Urothelium cell line (cell line): ENCODE results near the gene GNPDA1.
"Not testable (repeated sequence)": the region's sequence is repeated elsewhere in the genome, so short reads cannot be mapped to it uniquely, and the experiment has no call there.

Experiments used
- DNase-seq: peaks from one replicate; pipeline ENCODE4 v3.0.0; 2011; ENCODE audit warnings: low spot score, mixed read lengths
- FAIRE-seq: peaks from 2 replicates; lab custom pipeline; 2011; peaks lifted over from hg19 to GRCh38; lab: Jason Lieb, UNC

The GNPDA1 gene

DNA sequence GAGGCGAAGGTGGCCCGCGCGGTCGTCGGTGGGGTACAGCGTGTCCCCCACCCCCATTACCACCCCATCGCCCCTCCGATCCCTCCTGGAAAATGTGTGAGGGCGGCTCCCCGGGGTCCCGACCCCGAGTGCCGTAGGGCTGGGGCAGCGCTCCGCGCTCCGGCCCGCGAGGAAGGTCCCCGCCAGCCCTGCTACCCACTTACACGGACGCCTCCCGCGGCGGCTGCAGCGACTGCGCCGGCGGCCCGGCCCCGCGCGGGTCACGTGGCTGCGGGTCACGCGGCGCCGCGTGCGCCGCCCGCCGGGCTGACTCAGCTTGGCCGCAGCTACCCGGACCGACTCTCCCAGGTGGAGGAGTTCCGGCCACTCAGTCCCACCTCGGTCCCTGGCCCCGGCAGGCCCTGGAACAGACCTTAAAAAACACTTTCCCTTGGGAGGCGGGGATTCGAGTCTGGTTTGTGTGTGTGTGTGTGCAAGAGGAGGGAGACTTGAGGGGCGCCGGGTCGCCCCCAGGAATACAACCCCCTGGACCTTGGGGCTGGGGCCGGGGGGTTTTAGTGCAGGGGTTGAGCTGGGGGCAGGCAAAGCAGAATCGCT lies at the start of gene GNPDA1:
Gene GNPDA1, minus strand, starts transcription at position 236 of the 597 bp plus-strand sequence. CDS start 992 bp downstream, outside the sequence.
- FAIRE-seq: no peak
- DNase-seq: peak; percentile 91

DNA sequence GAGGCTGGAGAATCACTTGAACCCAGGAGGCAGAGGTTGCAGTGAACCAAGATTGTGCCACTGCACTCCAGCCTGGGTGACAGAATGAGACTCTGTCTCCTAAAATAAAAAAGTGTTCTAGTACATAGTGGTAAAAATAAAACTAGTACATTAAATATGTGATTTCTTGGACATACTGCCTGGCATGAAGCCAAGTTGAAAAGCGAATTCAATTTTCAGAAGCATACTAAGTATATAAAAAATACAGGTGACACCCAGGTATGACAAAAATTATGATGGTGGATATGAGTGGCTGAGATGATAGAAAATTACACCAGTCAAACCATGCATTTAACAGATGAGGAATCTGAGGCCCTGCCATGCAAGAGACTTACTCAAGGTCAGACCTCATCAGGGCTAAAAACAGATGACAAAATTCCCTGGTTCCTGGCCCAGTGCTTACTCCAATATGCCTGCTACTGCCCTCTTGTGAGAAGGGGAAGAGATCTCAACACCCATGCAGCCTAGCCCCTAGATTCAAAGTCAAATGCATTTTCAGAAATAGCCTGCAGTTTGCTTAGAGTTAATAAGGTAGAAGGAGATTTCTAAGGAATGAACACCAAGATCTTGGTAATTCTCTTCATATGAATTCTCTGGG lies 46.6 kb upstream of the GNPDA1 start:
- DNase-seq (no peak), FAIRE-seq (no peak)

DNA sequence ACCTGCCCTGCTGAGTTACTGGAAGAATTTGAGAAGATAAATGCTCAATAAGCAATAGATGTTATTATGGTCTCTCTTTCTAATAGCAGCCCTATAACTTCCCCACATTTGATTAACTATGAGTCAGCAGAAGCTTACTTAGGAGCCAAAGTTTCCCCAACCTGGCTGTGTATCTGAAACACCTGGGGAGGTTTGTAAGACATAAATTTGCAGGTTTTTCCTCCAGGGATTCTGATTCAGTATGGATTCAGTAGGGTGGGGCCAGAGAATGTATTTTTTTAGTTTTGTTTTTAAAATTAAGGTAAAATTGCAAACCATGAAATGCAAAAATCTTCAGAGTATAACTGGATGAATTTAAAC lies 44.9 kb upstream of the GNPDA1 start:
- DNase-seq (no peak), FAIRE-seq (no peak)

DNA sequence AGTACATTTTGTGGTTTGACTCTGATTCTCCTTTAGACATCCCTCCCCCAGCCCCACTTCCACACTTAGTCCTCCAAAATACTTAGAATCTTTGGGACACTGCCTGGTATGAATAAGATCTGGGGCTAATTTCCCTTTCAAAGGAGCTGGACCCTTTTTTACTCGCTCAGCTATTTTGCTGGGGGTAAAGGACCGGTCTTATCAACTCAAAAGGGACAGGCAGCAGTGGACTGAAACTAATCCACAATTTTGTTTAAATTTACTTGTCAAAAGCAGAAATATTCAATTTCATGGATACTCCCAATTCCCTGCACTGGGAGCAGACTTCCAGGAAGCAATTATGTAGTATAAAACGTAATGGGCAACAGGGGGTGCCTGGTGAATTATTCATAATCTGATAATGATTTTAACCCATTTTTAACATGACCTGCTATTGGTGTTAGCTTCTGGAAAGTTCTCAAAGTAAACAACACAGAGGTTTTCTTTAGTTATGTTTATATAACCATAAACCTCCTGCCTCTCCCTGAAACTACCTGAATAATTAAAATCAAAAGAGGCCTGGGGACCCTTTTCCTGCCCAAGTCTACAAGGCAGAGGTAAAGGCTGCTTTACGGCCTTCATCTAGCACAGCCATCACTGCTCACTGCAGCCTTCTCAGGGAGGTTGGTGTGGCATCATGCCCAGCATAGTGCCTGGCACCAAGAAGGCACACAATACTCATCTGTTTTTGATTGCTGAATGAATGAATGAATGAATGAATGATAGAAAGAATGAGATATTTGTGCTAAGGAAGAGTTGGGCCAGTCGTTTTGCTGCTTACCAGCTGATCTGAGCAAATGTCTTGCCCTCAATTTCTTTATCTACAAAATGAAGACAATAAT lies 44.2 kb upstream of the GNPDA1 start:
- FAIRE-seq: no peak
- DNase-seq: no peak

DNA sequence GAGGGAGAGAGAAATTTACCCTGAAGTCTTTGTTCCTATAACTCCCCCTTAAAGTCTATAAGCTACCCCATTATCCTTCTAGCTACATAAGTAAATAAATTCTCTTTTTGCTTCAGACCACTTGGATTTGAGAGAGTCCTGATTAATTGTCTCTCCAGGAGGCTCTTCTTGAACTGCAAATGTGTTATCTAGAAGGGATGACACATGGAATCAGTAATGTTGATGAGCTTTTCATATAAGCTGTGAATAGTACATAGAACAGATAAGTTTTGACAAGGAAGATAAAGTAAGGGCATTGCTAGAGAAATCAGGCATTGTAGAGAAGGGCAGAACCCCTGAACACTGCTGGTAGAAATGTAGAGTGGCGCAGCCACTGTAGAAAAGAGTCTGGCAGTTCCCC lies 42.5 kb upstream of the GNPDA1 start:
- FAIRE-seq (no peak), DNase-seq (no peak)

DNA sequence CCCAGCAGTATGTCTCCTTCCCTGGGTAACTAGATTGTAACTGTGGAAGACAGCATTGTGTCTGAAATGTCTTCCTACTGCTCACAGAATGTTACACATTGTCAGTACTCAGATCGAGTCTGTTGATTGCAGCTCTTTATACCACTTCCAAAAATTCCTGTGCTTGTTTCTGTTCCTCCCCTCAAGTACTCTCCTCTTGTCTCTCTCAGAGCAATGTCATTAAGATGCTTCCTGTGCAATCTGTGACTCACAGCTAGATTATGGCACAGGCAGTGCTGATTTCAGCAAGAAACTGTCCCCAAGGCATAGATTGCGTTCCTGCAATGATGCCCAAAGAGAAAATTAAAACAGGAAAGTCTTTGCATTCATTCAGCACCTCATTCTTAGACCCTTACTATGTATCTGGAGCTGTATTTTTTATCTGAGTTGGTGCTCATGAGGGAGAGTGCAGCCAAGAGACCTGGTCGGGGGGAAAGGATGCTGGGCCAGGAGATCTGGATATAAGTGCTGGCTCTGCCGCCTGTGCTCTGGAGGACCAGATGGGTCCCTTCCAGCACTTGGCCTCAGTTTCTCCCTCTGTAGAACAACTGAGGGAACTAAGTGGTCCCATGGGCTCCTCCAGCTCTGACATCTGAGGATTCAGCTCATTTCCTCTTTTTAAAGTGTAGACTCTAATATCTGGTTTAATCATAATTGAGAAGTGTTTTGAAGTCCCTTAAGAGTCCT lies 40.8 kb upstream of the GNPDA1 start:
- no peak for FAIRE-seq
- DNase-seq: peak; percentile 32

DNA sequence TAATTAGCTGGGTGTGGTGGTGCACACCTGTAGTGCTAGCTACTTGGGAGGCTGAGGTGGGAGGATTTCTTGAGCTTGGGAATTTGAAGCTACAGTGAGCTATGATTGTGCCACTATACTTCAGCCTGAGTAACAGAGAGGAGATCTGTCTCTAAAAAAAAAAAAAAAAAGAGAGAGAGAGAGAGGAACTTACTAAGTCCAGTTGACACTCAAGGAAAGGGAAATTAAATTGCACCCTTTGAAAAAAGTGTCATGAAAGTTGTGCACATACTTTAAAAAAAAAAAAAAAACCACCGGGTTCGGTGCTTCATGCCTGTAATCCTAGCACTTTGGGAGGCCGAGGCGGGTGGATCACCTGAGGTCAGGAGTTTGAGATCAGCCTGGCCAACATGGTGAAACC lies 39.2 kb upstream of the GNPDA1 start:
- FAIRE-seq, DNase-seq: not testable (repeated sequence)

DNA sequence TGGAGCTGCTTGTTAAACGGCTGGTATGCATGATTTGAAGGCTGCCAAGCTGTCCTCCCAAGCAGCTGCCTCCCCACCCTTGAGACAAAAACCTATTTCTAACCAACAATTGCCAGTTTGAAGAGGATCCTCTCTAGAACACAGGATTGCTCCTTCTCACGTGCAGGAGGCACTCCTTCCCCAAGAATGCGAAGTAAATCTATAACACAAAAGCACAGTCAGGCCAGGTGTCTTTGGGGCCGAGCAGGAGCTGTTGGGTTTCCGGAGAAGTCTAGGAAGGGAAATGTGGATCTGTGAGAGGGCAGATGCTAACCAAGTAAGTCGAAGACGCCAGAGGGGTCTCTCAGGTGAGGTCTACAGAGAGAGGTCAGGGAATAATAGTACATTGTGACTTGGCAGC lies 35.4 kb upstream of the GNPDA1 start:
- FAIRE-seq (no peak), DNase-seq (no peak)

DNA sequence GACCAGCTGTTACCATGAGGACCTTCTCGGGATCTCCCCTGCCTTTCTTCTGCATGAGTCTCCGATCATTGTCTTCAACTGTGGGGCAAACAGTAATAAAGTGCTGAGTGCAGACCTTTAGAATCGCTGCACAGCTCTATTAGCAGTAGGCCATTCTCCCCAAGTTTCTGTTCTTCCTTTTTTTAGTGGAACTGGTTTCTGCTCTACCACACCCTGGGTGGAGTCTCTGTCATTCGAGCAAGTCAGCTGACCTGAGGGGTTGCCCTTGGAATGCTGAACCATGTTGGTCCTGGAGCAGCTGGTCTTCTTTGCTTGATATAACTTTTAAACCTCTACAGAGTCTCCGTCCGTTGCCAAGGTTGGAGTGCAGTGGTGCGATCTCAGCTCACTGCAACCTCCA lies 33.4 kb upstream of the GNPDA1 start:
- DNase-seq (no peak), FAIRE-seq (no peak)

DNA sequence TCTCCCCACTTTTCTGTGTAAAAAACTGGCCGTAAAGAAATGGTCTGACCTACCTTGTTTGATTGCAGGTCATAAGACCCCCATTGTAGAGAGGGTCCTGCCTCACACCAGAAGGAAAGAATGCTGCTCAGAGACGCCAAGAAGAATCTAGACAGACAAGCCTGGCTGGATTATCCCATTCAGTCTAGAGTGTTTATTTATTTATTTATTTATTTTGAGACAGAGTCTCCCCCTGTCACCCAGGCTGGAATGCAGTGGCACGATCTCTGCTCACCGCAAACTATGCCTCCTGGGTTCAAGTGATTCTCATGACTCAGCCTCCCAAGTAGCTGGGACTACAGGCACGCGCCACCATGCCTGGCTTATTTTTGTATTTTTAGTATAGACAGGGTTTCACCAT lies 28.1 kb upstream of the GNPDA1 start:
- not testable (repeated sequence) for DNase-seq, FAIRE-seq

DNA sequence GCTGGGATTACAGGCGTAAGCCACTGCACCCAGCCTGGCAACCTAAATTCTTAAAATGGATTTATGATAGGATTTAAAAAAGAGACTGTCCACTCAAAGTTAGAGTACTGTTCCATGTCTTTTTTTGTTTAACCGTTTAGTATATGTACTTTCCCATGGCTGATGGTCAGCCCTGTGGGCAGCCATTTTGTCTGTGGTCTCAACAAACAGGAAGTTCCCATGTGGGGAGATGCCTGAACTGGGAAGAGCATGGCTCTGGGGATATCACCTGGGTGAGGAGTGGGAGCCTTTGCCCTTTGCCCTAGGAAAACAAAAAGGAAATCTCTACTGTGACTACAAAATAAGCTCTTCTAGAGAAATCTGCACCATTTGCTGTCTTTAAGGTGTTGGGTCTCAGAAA lies 27.5 kb upstream of the GNPDA1 start:
- no peak for DNase-seq
- FAIRE-seq: no peak

DNA sequence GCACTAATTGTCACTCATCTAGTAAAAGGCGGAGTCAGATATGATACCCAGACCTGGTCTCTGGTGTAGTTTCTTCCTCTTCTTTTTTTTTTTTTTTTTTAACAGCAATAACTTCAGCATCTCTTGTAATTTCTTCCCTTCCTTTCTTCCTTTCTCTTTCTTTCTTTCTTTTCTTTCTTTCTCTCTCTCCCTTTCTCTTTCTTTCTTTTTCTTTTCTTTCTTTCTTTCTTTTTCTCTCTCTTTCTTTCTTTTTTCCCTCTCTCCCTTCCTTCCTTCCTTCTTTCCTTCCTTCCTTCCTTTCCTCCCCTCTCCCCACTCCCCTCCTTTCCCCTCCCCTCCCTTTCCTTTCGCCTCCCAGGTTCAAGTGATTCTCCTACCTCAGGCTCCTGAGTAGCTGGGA lies 25.9 kb upstream of the GNPDA1 start:
- FAIRE-seq (no peak), DNase-seq (no peak)

DNA sequence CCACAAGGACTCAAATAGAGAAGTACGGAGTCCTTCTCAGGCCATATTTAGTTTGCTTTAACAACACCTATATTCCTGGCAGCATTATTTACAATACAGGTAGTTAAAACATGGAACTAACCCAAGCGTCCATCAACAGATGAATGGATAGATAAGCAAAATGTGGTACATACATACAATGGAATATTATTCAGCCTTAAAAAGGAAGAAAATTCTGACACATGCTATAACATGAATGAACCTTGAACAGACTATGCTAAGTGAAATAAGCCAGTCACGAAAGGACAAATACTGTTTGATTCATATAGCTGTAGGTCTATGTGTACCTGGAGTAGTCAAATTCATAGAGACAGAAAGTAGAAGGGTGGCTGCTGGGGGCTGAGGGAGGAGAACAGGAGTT lies 24.8 kb upstream of the GNPDA1 start:
- DNase-seq, FAIRE-seq: not testable (repeated sequence)

DNA sequence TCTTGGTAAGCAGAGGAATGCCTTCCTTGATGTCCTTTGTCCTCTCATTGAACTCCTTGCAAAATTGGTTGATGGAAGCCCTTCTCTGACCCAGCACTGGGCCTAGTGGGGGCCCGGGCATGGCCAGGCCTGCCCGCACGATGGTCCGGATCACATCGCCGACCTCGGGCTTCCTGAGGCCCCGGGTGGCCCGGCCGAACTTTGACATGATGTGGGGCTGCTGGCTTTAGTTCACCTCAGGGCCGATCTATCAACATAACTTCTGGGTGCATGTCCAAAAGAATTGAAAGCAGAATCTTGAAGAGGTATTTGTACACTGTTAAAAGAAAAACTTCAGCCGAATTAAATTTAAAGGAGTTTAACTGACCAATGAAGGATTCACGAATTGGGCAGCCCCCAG lies 24.1 kb upstream of the GNPDA1 start:
- FAIRE-seq (no peak), DNase-seq (no peak)

DNA sequence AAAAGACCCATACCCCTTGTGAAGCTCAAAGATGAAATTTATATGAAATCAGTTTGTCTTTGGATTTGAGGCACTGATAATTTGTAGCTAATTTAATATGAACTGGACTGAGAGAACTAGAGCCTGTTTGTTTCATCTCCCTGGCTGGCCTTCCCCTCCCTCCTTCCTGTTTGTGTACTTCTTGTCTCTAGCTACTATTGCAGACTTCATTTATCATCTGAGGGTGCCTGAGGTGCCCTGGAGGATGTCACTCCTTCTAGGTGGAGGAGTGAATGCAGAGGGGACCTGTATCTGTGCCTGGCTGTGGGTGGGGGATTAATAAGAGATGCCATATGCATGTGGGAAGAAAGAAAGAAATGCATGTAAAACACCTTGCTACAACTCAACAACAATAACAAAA lies 22.2 kb upstream of the GNPDA1 start:
- FAIRE-seq (no peak), DNase-seq (no peak)

DNA sequence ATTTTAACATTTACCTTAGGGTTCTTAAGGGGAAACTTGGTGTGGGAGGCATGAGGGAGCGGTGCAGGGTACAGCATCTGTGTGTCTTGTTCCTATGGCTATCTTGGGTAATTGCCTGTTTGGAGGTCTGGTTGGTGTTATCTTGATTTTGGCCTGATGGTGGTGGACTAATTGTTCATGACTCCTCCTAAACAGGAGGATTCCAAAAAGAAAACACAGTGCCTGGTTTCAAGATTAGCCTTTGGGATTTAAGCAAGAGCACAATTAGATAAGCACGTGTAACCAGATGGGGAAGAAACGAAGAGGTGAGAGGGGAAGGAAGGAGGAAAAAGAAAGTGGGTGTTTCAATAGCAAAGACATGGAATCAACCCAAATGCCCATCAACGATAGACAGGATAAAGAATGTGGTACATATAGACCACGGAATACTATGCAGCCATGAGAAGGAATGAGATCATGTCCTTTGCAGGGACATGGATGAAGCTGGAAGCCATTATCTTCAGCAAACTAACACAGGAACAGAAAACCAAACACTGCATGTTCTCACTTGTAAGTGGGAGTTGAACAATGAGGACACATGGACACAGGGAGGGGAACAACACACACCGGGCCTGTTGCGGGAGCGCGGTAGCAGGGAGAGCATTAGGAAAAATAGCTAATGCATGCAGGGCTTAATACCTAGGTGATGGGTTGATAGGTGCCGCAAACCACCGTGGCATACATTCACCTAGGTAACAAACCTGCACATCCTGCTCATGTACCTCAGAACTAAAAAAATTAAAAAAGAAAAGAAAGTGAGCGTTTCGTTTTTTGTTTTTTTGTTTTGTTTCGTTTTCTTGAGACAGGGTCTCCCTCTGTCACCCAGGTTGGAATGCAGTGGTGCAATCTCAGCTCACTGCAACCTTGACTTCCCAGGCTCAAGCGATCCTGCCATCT lies 21.1 kb upstream of the GNPDA1 start:
- not testable (repeated sequence) for DNase-seq, FAIRE-seq

DNA sequence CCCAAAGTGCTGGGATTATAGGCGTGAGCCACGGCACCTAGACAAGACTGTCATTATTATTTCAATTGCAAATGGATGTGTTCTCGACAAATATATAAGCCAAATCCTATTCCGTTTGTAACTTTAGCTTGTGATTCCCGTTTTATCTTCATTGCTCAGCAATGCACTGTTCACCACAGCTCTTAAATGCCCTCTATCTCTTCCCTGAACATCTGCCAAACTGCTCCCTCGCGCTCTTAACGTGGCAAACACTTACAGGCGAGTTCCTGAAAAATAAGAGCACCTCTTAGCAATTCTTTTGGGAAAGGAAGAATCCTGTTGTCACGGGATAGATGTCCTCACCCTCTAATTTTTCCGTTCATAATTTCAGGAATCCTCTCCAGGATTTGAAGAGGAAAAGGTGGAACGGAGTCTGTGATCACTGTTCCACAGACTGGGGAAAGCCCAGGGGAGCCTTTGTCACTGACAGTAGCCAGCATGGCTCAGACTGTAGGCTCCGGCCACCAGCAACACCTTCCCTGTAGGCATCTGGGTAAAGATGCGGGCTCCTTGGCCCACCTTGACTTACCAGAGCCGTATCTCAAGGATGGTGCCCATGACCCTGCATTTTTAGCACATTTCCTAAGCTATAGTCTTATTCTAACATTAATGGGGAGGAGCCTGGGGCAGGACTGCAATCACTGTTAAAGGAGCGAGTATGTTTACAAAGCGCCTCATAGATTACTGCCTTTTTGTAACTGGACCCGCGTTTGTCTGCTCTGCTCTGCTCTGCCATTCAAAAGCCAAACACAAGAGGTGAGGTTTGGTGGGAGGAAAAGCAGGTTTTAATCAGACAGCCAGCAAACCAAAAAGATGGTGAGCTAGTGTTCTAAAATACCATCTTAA lies 20.2 kb upstream of the GNPDA1 start:
- no peak for FAIRE-seq
- no peak for DNase-seq

DNA sequence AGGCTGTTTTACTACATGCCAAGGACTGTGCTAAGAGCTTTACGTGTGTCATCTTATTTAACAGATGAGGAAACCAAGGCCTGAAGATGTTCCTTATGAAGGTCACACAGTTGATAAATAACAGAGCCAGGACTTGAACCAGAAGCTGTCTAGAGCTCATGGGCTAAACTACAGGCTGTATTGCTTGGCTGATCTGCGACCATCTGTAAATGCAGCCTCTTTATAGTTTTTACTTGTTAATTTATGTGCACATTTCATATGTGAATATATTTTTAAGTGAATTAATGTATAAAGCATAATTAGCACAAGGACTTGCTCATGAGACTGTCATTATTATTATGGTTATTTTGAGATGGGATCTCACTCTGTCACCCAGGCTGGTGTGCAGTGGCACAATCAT lies 19.3 kb upstream of the GNPDA1 start:
- DNase-seq: no peak
- FAIRE-seq: no peak

DNA sequence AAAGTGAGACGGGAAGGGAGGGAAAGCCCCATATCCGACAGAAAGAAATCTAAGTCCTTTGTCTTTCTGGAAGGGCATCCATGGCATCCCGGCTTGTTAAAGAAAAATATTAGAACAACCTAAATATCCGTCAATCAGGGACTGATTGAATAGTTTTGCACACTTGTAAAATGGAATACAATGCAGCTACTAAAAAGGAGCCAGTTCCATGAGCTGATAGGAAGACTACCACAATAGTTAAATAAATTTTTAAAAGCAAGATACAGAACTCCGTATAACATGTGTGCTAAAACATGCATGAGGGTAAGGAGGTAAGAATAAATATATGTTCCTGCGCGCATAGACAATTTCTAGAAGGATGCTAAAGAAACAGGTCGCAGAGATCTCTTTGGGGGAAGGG lies 12.8 kb upstream of the GNPDA1 start:
- DNase-seq (no peak), FAIRE-seq (no peak)
